SK-N-SH (cell line): ENCODE measurements around the gene ZNF765. TPM values are rescaled to one million over a fixed set of nuclear protein-coding genes. Genes with fewer than 3 reads are reported as not detected.

Experiments
- CTCF ChIA-PET: fragments of 300-600, 350-600 bp; formaldehyde crosslinking; extraction: SDS; loops from one replicate; lab custom pipeline; 2021; lab: Yijun Ruan, JAX
- POLR2A ChIA-PET: fragments of 350-600 bp; sonication (Branson Sonifier 250); formaldehyde crosslinking; extraction: SDS; loops from one replicate; lab custom pipeline; 2020; ENCODE audit warnings: antibody characterized with exemption, inconsistent platforms; lab: Yijun Ruan, JAX
- DNase-seq: peaks from one replicate; pipeline ENCODE4 v3.0.0; 2012
- H2AFZ ChIP-seq: fragments of 200-600 bp; sonication (generic); 2 replicates; pipeline ENCODE4 v1.8.1; 2016; ENCODE audit warnings: antibody characterized with exemption, mild to moderate bottlenecking, low read depth
- H3F3A ChIP-seq: fragments of 200-600 bp; sonication (generic); replicated peaks from 2 replicates; pipeline ENCODE3; 2016; ENCODE audit warnings: antibody characterized with exemption, mild to moderate bottlenecking; ENCODE audit not compliant: insufficient read depth
- H3K27ac ChIP-seq, 2 experiments: fragments of 200-500 bp in 1 of 2; fragments of 200-600 bp in 1 of 2; sonication (Bioruptor generic) in 1 of 2; sonication (generic), shearing (Covaris generic) in 1 of 2; 2 replicates each; pipeline versions ENCODE4 v1.5.1 to v1.6.1; 2014 to 2016; ENCODE audit warnings: low read depth in 2 of 2, inconsistent platforms in 1 of 2, low read length in 1 of 2, mild to moderate bottlenecking in 1 of 2, mixed read lengths in 1 of 2
- H3K27me3 ChIP-seq: fragments of 200-600 bp; sonication (generic), shearing (Covaris generic); 2 replicates; pipeline ENCODE4 v1.6.1; 2016; ENCODE audit warnings: mixed run types; ENCODE audit not compliant: insufficient read depth
- H3K36me3 ChIP-seq, 2 experiments: fragments of 200-500 bp in 1 of 2; fragments of 200-600 bp in 1 of 2; sonication (Bioruptor generic) in 1 of 2; sonication (generic) in 1 of 2; replicated peaks in 1 of 2; 2 replicates each; pipeline versions ENCODE3 to v1.5.1; 2014 to 2016; ENCODE audit warnings: low read length in 1 of 2, mild to moderate bottlenecking in 1 of 2; ENCODE audit not compliant: insufficient read depth in 2 of 2, control insufficient read depth in 1 of 2
- H3K4me1 ChIP-seq, 2 experiments: fragments of 200-500 bp in 1 of 2; fragments of 200-600 bp in 1 of 2; sonication (Bioruptor generic) in 1 of 2; sonication (generic), shearing (Covaris generic) in 1 of 2; 2 replicates each; pipeline versions ENCODE4 v1.5.1 to v1.6.1; 2014 to 2016; ENCODE audit warnings: low read depth in 1 of 2, low read length in 1 of 2, mixed run types in 1 of 2; ENCODE audit not compliant: insufficient read depth in 2 of 2, control insufficient read depth in 1 of 2
- H3K4me2 ChIP-seq: fragments of 200-600 bp; sonication (generic), shearing (Covaris generic); 2 replicates; pipeline ENCODE4 v1.6.1; 2017; ENCODE audit warnings: mixed run types
- H3K4me3 ChIP-seq, 2 experiments: fragments of 200-500 bp in 1 of 2; fragments of 200-600 bp in 1 of 2; sonication (Bioruptor generic) in 1 of 2; sonication (generic), shearing (Covaris generic) in 1 of 2; 2 replicates each; pipeline versions ENCODE4 v1.5.1 to v1.8.1; 2014 to 2016; ENCODE audit warnings: low read depth in 2 of 2, inconsistent platforms in 1 of 2, low read length in 1 of 2, mild to moderate bottlenecking in 1 of 2, mixed read lengths in 1 of 2, moderate library complexity in 1 of 2
- H3K79me2 ChIP-seq: fragments of 200-600 bp; sonication (generic); 2 replicates; pipeline ENCODE4 v1.8.1; 2017; ENCODE audit warnings: mild to moderate bottlenecking; ENCODE audit not compliant: insufficient read depth
- H3K9ac ChIP-seq: fragments of 200-600 bp; sonication (generic); 2 replicates; pipeline ENCODE4 v1.6.1; 2017; ENCODE audit warnings: mixed run types
- H3K9me2 ChIP-seq: fragments of 200-600 bp; sonication (generic); 2 replicates; pipeline ENCODE4 v1.6.1; 2017; ENCODE audit warnings: mixed run types
- H3K9me3 ChIP-seq: fragments of 200-600 bp; sonication (generic); 2 replicates; pipeline ENCODE4 v1.6.1; 2017; ENCODE audit warnings: mixed run types, mild to moderate bottlenecking, moderate library complexity
- H4K20me1 ChIP-seq: fragments of 200-600 bp; sonication (generic); 2 replicates; pipeline ENCODE4 v1.6.1; 2017; ENCODE audit warnings: mild to moderate bottlenecking, mixed run types; ENCODE audit not compliant: insufficient read depth
- CHD2 ChIP-seq: fragments of 150-350 bp; IDR thresholded peaks from 2 replicates; pipeline ENCODE4 v1.6.1; 2018; ENCODE audit warnings: low read length; ENCODE audit not compliant: partially characterized antibody
- ELF1 ChIP-seq: IDR thresholded peaks from 2 replicates; pipeline ENCODE4 v1.4.0; 2012
- EP300 ChIP-seq, 2 experiments: IDR thresholded peaks; 2 replicates each; pipeline versions ENCODE4 v1.4.0 to v1.6.1; 2012; ENCODE audit warnings: borderline replicate concordance in 1 of 2, low read depth in 1 of 2, low read length in 1 of 2
- EZH2phosphoT487 ChIP-seq: fragments of 200-600 bp; sonication (generic); IDR thresholded peaks from 2 replicates; pipeline ENCODE4 v1.6.1; 2017; ENCODE audit warnings: low read depth, mixed run types, mild to moderate bottlenecking, antibody characterized with exemption, moderate library complexity, borderline replicate concordance
- FOSL2 ChIP-seq: IDR thresholded peaks from 2 replicates; pipeline ENCODE4 v1.4.0; 2012; ENCODE audit warnings: low read depth, mild to moderate bottlenecking, moderate library complexity, borderline replicate concordance
- JUND ChIP-seq: IDR thresholded peaks from 2 replicates; pipeline ENCODE4 v1.4.0; 2012
- MXI1 ChIP-seq: IDR thresholded peaks from 2 replicates; pipeline ENCODE4 v1.6.1; 2012; ENCODE audit warnings: mild to moderate bottlenecking, low read depth, low read length, improper control_type of control experiment
- NRF1 ChIP-seq: IDR thresholded peaks from 2 replicates; pipeline ENCODE4 v1.6.1; 2012; ENCODE audit warnings: low read depth, mild to moderate bottlenecking, low read length
- POLR2AphosphoS5 ChIP-seq: IDR thresholded peaks from 2 replicates; pipeline ENCODE4 v1.6.1; 2012; ENCODE audit warnings: low read depth, low read length
- RAD21 ChIP-seq: IDR thresholded peaks from 2 replicates; pipeline ENCODE4 v1.6.1; 2012; ENCODE audit warnings: mild to moderate bottlenecking, low read length
- RFX5 ChIP-seq: IDR thresholded peaks from 2 replicates; pipeline ENCODE4 v1.6.1; 2012; ENCODE audit warnings: mild to moderate bottlenecking, improper control_type of control experiment, low read length
- RXRA ChIP-seq: IDR thresholded peaks from 2 replicates; pipeline ENCODE4 v1.4.0; 2012; ENCODE audit warnings: low read depth, mild to moderate bottlenecking, borderline replicate concordance
- SIN3A ChIP-seq: IDR thresholded peaks from 2 replicates; pipeline ENCODE4 v1.6.1; 2012; ENCODE audit warnings: low read depth, mild to moderate bottlenecking, low read length, moderate library complexity, borderline replicate concordance
- SMC3 ChIP-seq: IDR thresholded peaks from 2 replicates; pipeline ENCODE4 v1.6.1; 2012; ENCODE audit warnings: low read depth, low read length, improper control_type of control experiment
- TAF1 ChIP-seq: IDR thresholded peaks from 2 replicates; pipeline ENCODE4 v1.6.1; 2012; ENCODE audit warnings: low read depth, mild to moderate bottlenecking, low read length, moderate library complexity, borderline replicate concordance
- TCF12 ChIP-seq: IDR thresholded peaks from 2 replicates; pipeline ENCODE4 v1.4.0; 2012
- WGBS: methylation state at CpG from one replicate; pipeline ENCODE4 v1.1.6; 2017; ENCODE audit warnings: low lambda C conversion rate; 5-methylcytosine and 5-hydroxymethylcytosine counted together
- polyA plus RNA-seq, 3 experiments: library from polyadenylated mRNA; depleted of rRNA; stranded (reverse); fragments of >200 nt; gene quantifications; 2 replicates each; pipeline ENCODE4 v1.2.3, GENCODE V29; 2012
- TF ChIP-seq, protein P1 (sequence below): IDR thresholded peaks from 2 replicates; pipeline ENCODE4 v1.4.0; 2012; ENCODE audit warnings: low read depth, borderline replicate concordance
- TF ChIP-seq, protein P2 (sequence below): fragments of 150-350 bp; IDR thresholded peaks from 2 replicates; pipeline ENCODE4 v1.6.1; 2016; ENCODE audit warnings: mild to moderate bottlenecking, low read depth, low read length
- TF ChIP-seq, protein P3 (sequence below): fragments of 150-350 bp; IDR thresholded peaks from 2 replicates; pipeline ENCODE4 v1.6.1; 2017; ENCODE audit warnings: antibody characterized with exemption, low read length, low read depth, borderline replicate concordance
- TF ChIP-seq, protein P4 (sequence below): IDR thresholded peaks from 2 replicates; pipeline ENCODE4 v1.6.1; 2012; ENCODE audit warnings: mild to moderate bottlenecking, low read depth, low read length, moderate library complexity
- TF ChIP-seq, protein P5 (sequence below): IDR thresholded peaks from 2 replicates; pipeline ENCODE4; 2012

Gene ZNF765
- polyA plus RNA-seq, 1 of the 3 experiments (the other 2 are of a cell fraction): 2.3 TPM

DNA sequence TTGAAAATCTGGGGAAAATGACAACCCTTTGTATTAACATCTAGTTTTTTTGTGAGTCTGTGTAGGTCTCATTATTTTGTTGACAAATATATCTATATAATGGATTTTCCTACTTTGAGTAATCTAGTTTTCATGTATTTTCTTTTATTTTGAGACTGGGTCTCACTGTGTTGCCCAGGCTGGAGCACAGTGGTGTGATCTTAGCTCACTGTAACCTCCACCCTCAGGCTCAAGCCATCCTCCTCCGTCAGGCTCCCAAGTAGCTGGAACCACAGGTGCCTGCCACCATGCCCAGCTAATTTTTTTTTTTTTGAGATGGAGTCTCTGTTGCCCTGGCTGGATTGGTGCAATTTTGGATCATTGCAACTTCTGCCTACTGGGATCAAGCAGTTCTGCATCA is 20.2 kb upstream of the ZNF765 start:
- peaks cover 0 to 44% of the 10 kb centered on the region in 2 experiments for H3K36me3 ChIP-seq
- H3K4me2 ChIP-seq: no peak overlapping the region
- no peak for DNase-seq
- H3K4me1 ChIP-seq: no peaks in the 10 kb centered on the region
- H3K27ac ChIP-seq: no peak overlapping the region
- no peaks in the 10 kb centered on the region for H4K20me1 ChIP-seq
- no peaks in the 10 kb centered on the region for H3K9me3 ChIP-seq
- no peak overlapping the region for H3K9ac ChIP-seq
- 81% methylated on average over 1 of the region's 1 CpG for WGBS
- H3K9me2 ChIP-seq: no peaks in the 10 kb centered on the region
- H3F3A ChIP-seq: no peaks in the 10 kb centered on the region
- H2AFZ ChIP-seq: no peak overlapping the region
- POLR2A ChIA-PET: no interaction called here
- H3K4me3 ChIP-seq: no peak overlapping the region
- TF ChIP-seq, protein P1, sequence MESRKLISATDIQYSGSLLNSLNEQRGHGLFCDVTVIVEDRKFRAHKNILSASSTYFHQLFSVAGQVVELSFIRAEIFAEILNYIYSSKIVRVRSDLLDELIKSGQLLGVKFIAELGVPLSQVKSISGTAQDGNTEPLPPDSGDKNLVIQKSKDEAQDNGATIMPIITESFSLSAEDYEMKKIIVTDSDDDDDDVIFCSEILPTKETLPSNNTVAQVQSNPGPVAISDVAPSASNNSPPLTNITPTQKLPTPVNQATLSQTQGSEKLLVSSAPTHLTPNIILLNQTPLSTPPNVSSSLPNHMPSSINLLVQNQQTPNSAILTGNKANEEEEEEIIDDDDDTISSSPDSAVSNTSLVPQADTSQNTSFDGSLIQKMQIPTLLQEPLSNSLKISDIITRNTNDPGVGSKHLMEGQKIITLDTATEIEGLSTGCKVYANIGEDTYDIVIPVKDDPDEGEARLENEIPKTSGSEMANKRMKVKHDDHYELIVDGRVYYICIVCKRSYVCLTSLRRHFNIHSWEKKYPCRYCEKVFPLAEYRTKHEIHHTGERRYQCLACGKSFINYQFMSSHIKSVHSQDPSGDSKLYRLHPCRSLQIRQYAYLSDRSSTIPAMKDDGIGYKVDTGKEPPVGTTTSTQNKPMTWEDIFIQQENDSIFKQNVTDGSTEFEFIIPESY: no peak
- TF ChIP-seq RFX5: no peak
- TF ChIP-seq, protein P2, sequence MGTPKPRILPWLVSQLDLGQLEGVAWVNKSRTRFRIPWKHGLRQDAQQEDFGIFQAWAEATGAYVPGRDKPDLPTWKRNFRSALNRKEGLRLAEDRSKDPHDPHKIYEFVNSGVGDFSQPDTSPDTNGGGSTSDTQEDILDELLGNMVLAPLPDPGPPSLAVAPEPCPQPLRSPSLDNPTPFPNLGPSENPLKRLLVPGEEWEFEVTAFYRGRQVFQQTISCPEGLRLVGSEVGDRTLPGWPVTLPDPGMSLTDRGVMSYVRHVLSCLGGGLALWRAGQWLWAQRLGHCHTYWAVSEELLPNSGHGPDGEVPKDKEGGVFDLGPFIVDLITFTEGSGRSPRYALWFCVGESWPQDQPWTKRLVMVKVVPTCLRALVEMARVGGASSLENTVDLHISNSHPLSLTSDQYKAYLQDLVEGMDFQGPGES: no peak
- TF ChIP-seq JUND: no peak
- no peak for TF ChIP-seq SMC3
- TF ChIP-seq FOSL2: no peak
- no peak for TF ChIP-seq TAF1
- TF ChIP-seq RAD21: no peak
- TF ChIP-seq, protein P3, sequence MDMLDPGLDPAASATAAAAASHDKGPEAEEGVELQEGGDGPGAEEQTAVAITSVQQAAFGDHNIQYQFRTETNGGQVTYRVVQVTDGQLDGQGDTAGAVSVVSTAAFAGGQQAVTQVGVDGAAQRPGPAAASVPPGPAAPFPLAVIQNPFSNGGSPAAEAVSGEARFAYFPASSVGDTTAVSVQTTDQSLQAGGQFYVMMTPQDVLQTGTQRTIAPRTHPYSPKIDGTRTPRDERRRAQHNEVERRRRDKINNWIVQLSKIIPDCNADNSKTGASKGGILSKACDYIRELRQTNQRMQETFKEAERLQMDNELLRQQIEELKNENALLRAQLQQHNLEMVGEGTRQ: no peak
- no peak for TF ChIP-seq POLR2AphosphoS5
- H3K79me2 ChIP-seq: no peaks in the 10 kb centered on the region
- CTCF ChIA-PET: no interaction called here
- H3K27me3 ChIP-seq: no peaks in the 10 kb centered on the region

DNA sequence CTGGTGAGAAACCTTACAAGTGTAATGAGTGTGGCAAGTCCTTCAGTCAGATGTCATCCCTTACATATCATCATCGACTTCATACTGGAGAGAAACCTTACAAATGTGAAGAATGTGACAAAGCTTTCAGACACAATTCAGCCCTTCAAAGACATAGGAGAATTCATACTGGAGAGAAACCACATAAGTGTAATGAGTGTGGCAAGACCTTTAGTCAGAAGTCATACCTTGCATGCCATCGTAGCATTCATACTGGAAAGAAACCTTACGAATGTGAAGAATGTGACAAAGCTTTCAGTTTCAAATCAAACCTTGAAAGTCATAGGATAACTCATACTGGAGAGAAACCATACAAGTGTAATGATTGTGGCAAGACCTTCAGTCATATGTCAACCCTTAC is 13.6 kb upstream of the ZNF765 start:
- Histone ChIP-seq H2AFZ (no peak overlapping the region), H3K4me2 (no peak overlapping the region), H3K9me2 (no peaks in the 10 kb centered on the region), H3K36me3 (peaks cover 11 to 49% of the 10 kb centered on the region in 2 experiments), H3K79me2 (no peaks in the 10 kb centered on the region), H3K4me1 (no peaks in the 10 kb centered on the region), H4K20me1 (no peaks in the 10 kb centered on the region), H3K27ac (no peak overlapping the region), H3K4me3 (no peak overlapping the region; a peak in 1 of 4 replicates), H3F3A (no peaks in the 10 kb centered on the region), H3K9me3 (peaks cover 16% of the 10 kb centered on the region), H3K27me3 (no peaks in the 10 kb centered on the region), H3K9ac (no peak overlapping the region)
- no peak for DNase-seq
- ChIA-PET CTCF (no interaction called here), POLR2A (no interaction called here)
- 69% methylated on average over 3 of the region's 3 CpGs for WGBS
- TF ChIP-seq CHD2: no peak
- no peak for TF ChIP-seq MXI1
- TF ChIP-seq NRF1: no peak
- TF ChIP-seq FOSL2: no peak
- TF ChIP-seq TCF12: no peak
- no peak for TF ChIP-seq SIN3A
- no peak for TF ChIP-seq RXRA
- TF ChIP-seq, protein P4, sequence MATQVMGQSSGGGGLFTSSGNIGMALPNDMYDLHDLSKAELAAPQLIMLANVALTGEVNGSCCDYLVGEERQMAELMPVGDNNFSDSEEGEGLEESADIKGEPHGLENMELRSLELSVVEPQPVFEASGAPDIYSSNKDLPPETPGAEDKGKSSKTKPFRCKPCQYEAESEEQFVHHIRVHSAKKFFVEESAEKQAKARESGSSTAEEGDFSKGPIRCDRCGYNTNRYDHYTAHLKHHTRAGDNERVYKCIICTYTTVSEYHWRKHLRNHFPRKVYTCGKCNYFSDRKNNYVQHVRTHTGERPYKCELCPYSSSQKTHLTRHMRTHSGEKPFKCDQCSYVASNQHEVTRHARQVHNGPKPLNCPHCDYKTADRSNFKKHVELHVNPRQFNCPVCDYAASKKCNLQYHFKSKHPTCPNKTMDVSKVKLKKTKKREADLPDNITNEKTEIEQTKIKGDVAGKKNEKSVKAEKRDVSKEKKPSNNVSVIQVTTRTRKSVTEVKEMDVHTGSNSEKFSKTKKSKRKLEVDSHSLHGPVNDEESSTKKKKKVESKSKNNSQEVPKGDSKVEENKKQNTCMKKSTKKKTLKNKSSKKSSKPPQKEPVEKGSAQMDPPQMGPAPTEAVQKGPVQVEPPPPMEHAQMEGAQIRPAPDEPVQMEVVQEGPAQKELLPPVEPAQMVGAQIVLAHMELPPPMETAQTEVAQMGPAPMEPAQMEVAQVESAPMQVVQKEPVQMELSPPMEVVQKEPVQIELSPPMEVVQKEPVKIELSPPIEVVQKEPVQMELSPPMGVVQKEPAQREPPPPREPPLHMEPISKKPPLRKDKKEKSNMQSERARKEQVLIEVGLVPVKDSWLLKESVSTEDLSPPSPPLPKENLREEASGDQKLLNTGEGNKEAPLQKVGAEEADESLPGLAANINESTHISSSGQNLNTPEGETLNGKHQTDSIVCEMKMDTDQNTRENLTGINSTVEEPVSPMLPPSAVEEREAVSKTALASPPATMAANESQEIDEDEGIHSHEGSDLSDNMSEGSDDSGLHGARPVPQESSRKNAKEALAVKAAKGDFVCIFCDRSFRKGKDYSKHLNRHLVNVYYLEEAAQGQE: no peak
- no peak for TF ChIP-seq EP300 (IDR thresholded peaks at IDR 0.05; ENCODE audit: borderline replicate concordance in 1 of 2, low read depth in 1 of 2, low read length in 1 of 2)
- TF ChIP-seq POLR2AphosphoS5: no peak
- TF ChIP-seq ELF1: no peak
- TF ChIP-seq, protein P5, sequence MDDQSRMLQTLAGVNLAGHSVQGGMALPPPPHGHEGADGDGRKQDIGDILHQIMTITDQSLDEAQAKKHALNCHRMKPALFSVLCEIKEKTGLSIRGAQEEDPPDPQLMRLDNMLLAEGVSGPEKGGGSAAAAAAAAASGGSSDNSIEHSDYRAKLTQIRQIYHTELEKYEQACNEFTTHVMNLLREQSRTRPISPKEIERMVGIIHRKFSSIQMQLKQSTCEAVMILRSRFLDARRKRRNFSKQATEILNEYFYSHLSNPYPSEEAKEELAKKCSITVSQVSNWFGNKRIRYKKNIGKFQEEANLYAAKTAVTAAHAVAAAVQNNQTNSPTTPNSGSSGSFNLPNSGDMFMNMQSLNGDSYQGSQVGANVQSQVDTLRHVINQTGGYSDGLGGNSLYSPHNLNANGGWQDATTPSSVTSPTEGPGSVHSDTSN: no peak
- no peak for TF ChIP-seq EZH2phosphoT487
